Measurements from ENCODE around the gene MMP14. TPM values are rescaled to one million over a fixed set of nuclear protein-coding genes. Genes with fewer than 3 reads are reported as not detected.

Gene MMP14
- total and polyA plus RNA-seq, 9 of the 15 experiments (the other 6 are each of a cell fraction or from before 2014, with no cell fraction given) = 0.36 to 5.8 (median 1.3) TPM; not detected in 2

- TF ChIP-seq ZNF436 (CRISPR knock-in tag; IDR thresholded peaks at IDR 0.05) = no peak
- TF ChIP-seq CCAR2 (IDR thresholded peaks at IDR 0.05; ENCODE audit: low read depth, low read length) = no peak
- no peak for TF ChIP-seq COPS2 (conservative IDR thresholded peaks at IDR 0.05)
- no peak for TF ChIP-seq ZBTB49 (CRISPR knock-in tag; IDR thresholded peaks at IDR 0.05; ENCODE audit: borderline replicate concordance)
- TF ChIP-seq RAD51 (IDR thresholded peaks at IDR 0.05; ENCODE audit: borderline replicate concordance, low read depth) = no peak
- TF ChIP-seq ZKSCAN8 (CRISPR knock-in tag; IDR thresholded peaks at IDR 0.05) = no peak
- TF ChIP-seq TGIF2 (CRISPR knock-in tag; IDR thresholded peaks at IDR 0.05) = no peak
- TF ChIP-seq C11orf30 (IDR thresholded peaks at IDR 0.05; ENCODE audit: low read depth) = no peak
- no peak for TF ChIP-seq KLF10 (CRISPR knock-in tag; IDR thresholded peaks at IDR 0.05)
- 0 out of 2 replicates have a peak, but pooled peaks have one; percentile 33 for TF ChIP-seq SUPT5H (IDR thresholded peaks at IDR 0.05)
Observed at GRCh38 chr14:22835505-22835904, 880 bp upstream of the MMP14 start (continued).

Data from K562 (cell line).